HL-60 (cell line): ENCODE results near the gene RUNX2.

Experiments used
- DNase-seq, 2 experiments: peaks; one replicate each; pipeline ENCODE4 v3.0.0-alpha.2; 2010 to 2020; ENCODE audit warnings: low read depth in 1 of 2, low spot score in 1 of 2
- H3K27ac ChIP-seq: fragments of 250-450 bp; sonication (Bioruptor Pico); replicated peaks from 2 replicates; pipeline ENCODE4 v1.5.1; 2020; ENCODE audit warnings: mild to moderate bottlenecking, moderate library complexity
- H3K27me3 ChIP-seq: fragments of 250-450 bp; sonication (Bioruptor Pico); 2 replicates; pipeline ENCODE4 v1.5.1; 2021; ENCODE audit warnings: mild to moderate bottlenecking, moderate library complexity; ENCODE audit not compliant: insufficient read depth, poor library complexity, severe bottlenecking
- H3K4me3 ChIP-seq: replicated peaks from 2 replicates; pipeline ENCODE4 v1.5.1; 2011; ENCODE audit warnings: mild to moderate bottlenecking, control low read depth, low read length; ENCODE audit not compliant: insufficient read depth
- CTCF ChIP-seq: IDR thresholded peaks from one replicate; pipeline ENCODE4 v1.5.1; 2011; ENCODE audit warnings: low read length, control low read depth, inconsistent platforms; ENCODE audit not compliant: insufficient read depth
- GABPA ChIP-seq: IDR thresholded peaks from 2 replicates; pipeline ENCODE4 v1.6.1; 2012; ENCODE audit warnings: low read depth
- POLR2AphosphoS5 ChIP-seq: IDR thresholded peaks from 2 replicates; pipeline ENCODE4 v1.6.1; 2012; ENCODE audit warnings: low read depth
- REST ChIP-seq: IDR thresholded peaks from 2 replicates; pipeline ENCODE4 v1.6.1; 2012; ENCODE audit warnings: low read depth; ENCODE audit not compliant: insufficient replicate concordance
- SPI1 ChIP-seq: IDR thresholded peaks from 2 replicates; pipeline ENCODE4 v1.6.1; 2012; ENCODE audit warnings: low read depth, mild to moderate bottlenecking, borderline replicate concordance

RUNX2 gene

GRCh38 chr6:45411959-45412358, 83.8 kb downstream of the RUNX2 start:
- no peak overlapping the region for H3K27ac ChIP-seq
- no peaks in the 10 kb centered on the region for H3K27me3 ChIP-seq
- no peak for DNase-seq
- no peak for TF ChIP-seq SPI1
- no peak for TF ChIP-seq POLR2AphosphoS5
- no peak for TF ChIP-seq CTCF
- TF ChIP-seq REST: no peak
- TF ChIP-seq GABPA: no peak
- no peak overlapping the region for H3K4me3 ChIP-seq

GRCh38 chr6:45415315-45415714, 87.2 kb downstream of the RUNX2 start:
- Histone ChIP-seq H3K27me3 (no peaks in the 10 kb centered on the region), H3K27ac (no peak overlapping the region), H3K4me3 (no peak overlapping the region)
- TF ChIP-seq POLR2AphosphoS5 (no peak), CTCF (no peak), GABPA (no peak), REST (no peak), SPI1 (no peak)
- peak in 1 of 2 experiments; percentile 57 for DNase-seq

GRCh38 chr6:45415788-45416518, 87.8 kb downstream of the RUNX2 start:
- TF ChIP-seq SPI1: no peak
- Histone ChIP-seq H3K4me3 (no peak overlapping the region), H3K27ac (no peak overlapping the region), H3K27me3 (no peaks in the 10 kb centered on the region)
- DNase-seq: no peak

- H3K27me3 ChIP-seq: no peaks in the 10 kb centered on the region
Measured at GRCh38 chr6:45416700-45417099, 88.6 kb downstream of the RUNX2 start.

More at GRCh38 chr6:45416700-45417099, 88.6 kb downstream of the RUNX2 start:
- Histone ChIP-seq H3K27ac (no peak overlapping the region), H3K4me3 (no peak overlapping the region)
- TF ChIP-seq CTCF: no peak
- no peak for TF ChIP-seq GABPA
- no peak for TF ChIP-seq POLR2AphosphoS5
- TF ChIP-seq SPI1: no peak
- no peak for TF ChIP-seq REST
- no peak for DNase-seq
